ENCODE data around the gene ADSS1.

The ADSS1 gene

GRCh38 chr14:104687601-104688504 is 36.2 kb upstream of the ADSS1 start:
- in situ Hi-C loops (cut with HindIII; ENCODE audit: low sequenced_read_pairs) = no loop called here

GRCh38 chr14:104688505-104689108 is 35.4 kb upstream of the ADSS1 start:
- in situ Hi-C loops (cut with HindIII; ENCODE audit: low sequenced_read_pairs) = no loop called here
- DNase-seq (ENCODE audit: low read depth, low spot score) = no peak
- no peak overlapping the region for H3K4me3 ChIP-seq (ENCODE audit: low read depth, low read length)
- TF ChIP-seq, protein P1, sequence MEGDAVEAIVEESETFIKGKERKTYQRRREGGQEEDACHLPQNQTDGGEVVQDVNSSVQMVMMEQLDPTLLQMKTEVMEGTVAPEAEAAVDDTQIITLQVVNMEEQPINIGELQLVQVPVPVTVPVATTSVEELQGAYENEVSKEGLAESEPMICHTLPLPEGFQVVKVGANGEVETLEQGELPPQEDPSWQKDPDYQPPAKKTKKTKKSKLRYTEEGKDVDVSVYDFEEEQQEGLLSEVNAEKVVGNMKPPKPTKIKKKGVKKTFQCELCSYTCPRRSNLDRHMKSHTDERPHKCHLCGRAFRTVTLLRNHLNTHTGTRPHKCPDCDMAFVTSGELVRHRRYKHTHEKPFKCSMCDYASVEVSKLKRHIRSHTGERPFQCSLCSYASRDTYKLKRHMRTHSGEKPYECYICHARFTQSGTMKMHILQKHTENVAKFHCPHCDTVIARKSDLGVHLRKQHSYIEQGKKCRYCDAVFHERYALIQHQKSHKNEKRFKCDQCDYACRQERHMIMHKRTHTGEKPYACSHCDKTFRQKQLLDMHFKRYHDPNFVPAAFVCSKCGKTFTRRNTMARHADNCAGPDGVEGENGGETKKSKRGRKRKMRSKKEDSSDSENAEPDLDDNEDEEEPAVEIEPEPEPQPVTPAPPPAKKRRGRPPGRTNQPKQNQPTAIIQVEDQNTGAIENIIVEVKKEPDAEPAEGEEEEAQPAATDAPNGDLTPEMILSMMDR (IDR thresholded peaks at IDR 0.05; ENCODE audit: low read depth, low read length) = no peak

More at GRCh38 chr14:104687601-104688504, 36.2 kb upstream of the ADSS1 start:
- H3K4me3 ChIP-seq (ENCODE audit: low read depth, low read length) = no peak overlapping the region
- DNase-seq (ENCODE audit: low read depth, low spot score) = peak; percentile 45
- TF ChIP-seq, protein P1 (IDR thresholded peaks at IDR 0.05; ENCODE audit: low read depth, low read length) = no peak

DNA sequence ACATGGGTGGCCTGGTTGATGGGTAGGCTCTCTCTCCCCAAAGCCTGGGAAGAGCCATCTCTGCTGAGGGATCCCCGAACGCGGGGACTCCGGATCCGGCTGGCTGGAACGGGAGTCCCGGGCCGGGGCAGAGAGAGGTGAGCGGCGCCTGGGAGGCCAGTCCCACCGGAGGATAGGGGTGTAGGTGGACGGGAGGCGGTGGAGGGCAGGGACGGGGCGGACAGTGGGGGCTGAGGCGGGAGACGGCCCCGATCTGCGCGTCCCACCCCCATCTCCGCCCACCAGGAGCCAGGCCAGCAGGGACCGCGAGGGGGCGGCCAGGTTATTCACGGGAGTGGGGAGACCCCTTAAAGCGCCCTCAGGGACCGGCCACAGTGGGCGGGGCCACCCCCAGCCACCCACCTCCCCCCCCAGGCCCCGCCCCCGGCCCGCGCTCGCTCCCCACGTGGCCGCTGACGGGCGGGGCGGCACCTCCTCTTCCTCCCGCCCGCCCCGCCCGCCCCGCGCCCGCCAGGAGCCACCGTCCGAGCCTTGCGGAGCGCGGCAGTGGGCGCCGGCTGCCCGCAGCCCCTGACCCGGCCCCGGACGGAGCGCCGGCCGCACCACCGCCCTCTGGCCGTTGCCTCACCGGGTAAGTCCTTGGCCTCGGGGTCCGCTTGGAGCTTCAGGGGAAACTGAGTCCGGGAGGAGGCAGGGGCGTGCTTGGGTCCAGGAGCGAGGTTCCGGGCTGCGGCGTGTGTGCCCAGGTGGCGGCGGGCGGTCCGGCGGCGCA is 34.7 kb upstream of the ADSS1 start, which contains the start of gene INF2:
INF2 (plus strand) TSS at position 510 of the 772 bp plus-strand sequence. CDS start 11,748 bp downstream, outside the sequence.
- in situ Hi-C loops (cut with HindIII; ENCODE audit: low sequenced_read_pairs) = no loop called here
- TF ChIP-seq, protein P1 (IDR thresholded peaks at IDR 0.05; ENCODE audit: low read depth, low read length) = no peak
- peak within 1 kb of the TSS; percentile 60 for H3K4me3 ChIP-seq (ENCODE audit: low read depth, low read length)
- DNase-seq (ENCODE audit: low read depth, low spot score) = peak; percentile 47

DNA sequence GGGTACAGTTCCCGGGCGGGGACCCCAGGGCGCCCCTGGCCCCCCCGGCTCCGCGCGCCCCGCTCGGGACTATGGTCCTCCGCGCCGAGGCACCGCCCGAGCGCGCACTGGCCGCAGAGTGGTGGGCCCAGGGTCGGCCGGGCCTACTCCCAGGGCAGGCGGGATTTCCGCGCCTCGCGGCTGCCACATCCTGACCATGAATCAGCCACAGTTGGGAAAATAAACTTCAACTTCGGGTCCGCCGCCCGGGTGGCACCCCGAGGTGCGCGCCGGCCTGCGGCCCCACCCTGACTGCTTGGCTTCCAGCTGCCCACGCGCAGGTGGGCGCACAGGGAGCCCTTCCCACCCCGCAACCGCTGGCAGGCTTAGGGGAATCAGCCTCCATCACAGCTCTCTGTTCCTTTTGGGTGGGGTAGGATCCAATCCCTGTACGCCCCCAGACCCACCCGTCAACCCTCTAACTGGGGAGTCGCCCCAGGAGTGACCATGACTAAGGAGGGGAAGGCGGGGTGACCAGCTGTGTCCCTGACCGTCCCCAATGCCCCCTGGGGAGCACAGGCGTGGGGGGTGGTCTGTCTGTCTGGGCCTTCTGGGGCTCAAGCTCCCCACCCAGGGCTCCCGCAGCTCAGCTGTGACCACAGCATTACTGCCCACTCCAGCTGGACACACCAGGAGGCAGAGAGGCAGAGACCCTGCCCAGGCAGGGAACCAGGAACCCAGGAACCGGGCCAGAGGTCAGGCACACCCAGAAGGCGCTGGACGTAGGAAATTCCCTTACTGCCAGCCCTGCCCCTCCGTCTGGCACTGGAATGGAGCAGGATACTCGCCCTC is 33.9 kb upstream of the ADSS1 start:
- TF ChIP-seq, protein P1 (IDR thresholded peaks at IDR 0.05; ENCODE audit: low read depth, low read length) = no peak
- in situ Hi-C loops (cut with HindIII; ENCODE audit: low sequenced_read_pairs) = no loop called here
- peak overlapping the region; percentile 60 for H3K4me3 ChIP-seq (ENCODE audit: low read depth, low read length)
- DNase-seq (ENCODE audit: low read depth, low spot score) = no peak

DNA sequence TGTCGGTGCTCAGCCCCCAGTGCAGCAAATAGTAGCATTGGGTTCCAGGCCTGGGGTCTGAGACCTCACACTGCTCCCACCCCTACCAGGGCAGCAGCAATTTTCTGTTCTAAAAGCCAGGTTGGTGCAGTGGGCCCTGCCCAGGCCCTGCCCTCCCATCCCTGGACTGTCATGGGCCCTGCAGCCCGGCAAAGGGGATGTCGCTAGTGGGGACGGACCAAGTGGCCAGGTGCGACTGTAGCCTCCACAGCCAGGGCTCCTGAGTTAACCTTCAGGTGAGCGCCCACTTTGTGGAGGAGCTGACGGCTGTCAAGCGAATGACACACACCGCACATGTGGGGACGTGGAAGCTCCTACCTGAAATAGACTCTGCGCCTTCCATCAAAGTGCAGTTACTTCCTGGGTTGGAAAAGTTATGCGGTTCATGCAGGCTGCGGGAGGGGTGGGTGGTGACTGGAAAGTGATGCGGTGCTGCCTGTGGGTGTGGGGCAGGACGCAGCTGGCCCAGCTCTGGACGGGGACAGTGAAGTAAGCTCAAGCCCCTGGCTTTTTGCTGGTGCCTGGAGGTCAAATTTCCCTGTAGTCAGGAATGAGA is 33.1 kb upstream of the ADSS1 start:
- H3K4me3 ChIP-seq (ENCODE audit: low read depth, low read length) = peak overlapping the region; percentile 60
- no peak for DNase-seq (ENCODE audit: low read depth, low spot score)
- in situ Hi-C loops (cut with HindIII; ENCODE audit: low sequenced_read_pairs) = no loop called here
- TF ChIP-seq, protein P1 (IDR thresholded peaks at IDR 0.05; ENCODE audit: low read depth, low read length) = no peak

Measured in astrocyte of the spinal cord (primary cell).